ENCODE measurements around the gene AAK1.
A peak's percentile ranks its signal among the peaks of the same experiment; 100 is the strongest.

Gene AAK1

DNA sequence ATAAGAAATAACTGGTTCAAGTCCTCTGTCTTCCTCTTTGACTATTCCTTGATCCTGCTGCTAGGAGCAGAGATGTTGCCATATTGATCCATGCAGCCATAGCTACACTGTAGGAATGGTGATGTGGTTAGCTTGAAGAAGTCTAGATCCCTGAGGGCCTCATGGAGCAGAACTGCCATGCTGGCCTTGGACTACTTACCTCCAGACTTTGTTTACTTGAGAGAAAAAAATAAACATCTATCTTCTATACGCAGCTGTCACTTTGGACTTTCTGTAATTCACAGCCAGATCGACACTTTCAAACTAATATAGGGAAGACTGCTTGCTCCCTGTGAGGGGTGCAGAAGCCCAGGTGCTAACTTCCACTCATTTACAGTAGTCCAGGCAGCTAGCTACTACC is 121.8 kb downstream of the AAK1 start:
- DNase-seq, result no peak

DNA sequence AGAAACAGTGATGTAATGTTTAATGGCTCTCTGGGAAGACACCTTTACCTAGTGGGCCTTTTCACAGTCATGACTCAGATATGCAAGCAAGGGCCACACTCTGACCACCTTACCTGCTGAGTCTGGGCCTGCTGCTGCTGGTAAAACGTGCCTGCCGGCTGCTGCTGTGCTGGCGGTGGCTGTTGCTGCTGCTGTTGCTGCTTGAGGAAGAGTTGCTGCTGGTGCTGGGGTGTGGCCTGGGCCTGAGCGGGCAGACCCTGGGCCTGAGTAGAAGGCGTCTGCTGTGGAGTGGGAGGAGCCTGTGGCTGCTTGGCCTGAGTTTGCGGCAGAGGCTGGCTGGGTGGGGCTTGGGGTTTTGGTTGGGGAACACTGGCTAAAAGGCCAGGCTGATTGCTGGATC is 124.7 kb downstream of the AAK1 start:
- no peak for DNase-seq

DNA sequence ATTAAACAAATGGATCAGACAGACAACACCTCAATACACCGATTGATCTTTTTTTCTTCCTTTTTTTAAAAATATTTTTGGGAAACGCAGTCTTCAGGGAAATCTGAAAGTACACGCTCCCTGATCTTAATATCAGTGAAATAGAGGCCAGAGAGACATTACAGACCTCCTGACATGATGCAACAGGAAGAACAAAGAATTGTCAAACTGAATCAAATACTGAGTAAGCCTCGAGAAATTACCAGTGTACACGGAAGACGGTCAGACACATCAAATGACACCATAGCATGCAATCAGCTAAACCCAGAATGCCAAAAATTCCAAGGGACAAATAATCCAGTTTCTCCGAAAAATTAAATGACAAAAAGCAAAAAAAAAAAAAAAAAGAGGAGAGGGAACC is 126.1 kb downstream of the AAK1 start:
- no peak for DNase-seq

DNA sequence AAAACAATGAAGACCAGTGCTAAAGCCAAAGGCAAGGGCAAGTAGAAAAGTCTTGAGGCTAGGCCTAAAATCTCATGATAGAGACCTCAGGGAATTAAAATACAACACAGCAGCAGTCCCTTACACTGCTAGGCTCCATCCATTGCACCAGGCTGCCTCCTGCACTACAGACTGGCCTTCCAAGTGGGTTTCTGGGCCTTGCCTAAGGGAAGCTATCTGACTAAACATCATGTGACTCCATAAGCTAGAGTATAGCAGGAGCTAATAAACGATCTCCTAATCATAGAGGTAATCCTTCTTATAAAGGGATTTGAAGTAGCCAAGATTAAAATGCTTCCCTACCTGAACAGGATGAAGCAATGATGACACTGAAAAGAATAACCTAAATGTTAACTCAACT is 128.7 kb downstream of the AAK1 start:
- no peak for DNase-seq

DNA sequence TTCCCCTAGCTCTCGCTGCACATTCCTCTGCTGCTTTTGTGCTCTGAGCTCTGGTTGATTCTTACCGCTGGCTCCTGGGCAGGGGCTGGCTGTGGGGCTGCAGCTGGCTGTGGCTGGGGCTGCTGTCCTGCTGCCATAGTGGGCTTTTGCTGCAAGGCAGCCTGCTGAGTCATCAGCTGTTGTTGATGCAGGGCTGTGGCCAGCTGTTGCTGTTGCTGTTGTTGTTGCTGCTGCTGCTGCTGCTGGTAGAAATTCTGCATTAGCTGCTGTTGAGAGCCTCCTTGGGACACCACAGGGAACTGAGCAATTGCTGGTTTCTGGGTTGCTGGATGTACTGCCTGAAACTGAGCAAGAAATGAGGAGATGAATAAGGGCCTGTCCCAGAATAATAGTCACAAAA is 129.1 kb downstream of the AAK1 start:
- no peak for DNase-seq

DNA sequence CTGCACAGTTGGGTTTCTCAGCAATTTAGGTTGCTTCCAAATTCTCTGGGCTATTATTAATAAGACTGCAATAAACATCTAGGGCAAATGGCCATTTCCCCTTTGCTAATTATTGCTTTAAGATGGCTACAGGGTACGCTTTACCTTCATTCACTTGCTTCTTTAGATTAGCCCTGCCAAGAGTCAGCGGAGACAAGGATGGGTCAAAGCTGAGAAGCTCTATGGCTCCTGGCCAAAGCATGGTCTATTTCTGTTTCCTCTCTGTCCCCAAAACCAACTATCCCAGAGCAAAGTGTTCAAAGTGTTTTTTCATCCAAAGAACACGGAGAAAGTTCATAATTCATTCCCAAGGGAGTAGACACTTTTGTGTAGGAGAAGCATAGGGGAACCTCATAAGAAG is 131.1 kb downstream of the AAK1 start:
- DNase-seq, result no peak

DNA sequence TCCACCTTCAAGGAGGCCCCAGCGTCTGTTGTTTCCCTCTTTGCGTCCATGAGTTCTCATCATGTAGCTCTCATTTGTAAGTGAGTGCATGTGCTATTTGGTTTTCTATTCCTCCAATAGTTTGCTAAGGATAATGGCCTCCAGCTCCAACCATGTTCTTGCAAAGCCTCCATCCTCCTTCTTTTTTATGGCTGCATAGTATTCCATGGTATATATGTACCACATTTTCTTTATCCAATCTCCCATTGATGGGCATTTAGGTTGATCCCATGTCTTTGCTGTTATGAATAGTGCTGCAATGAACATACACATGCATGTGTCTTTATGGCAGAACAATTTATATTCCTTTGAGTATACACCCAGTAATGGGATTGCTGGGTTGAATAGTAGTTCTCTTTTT is 133.3 kb downstream of the AAK1 start:
- DNase-seq, result no peak

DNA sequence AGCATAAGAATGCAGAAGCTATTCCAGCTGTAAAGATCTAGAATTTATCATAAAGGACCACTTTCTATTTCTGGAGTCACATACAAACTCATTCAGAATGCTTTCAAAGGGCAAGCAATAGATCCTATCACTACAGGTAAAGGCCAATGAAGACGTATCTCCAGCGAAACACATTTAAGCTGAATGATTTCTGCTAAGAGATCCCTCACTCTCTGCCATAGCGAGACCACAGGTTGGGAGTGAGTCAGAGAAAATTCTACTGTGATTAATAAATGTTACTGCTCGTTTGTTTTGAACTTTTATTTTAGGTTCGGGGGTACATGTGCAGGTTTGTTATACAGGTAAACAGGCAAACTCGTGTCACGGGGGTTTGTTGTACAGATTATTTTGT is 133.8 kb downstream of the AAK1 start:
- no peak for DNase-seq

DNA sequence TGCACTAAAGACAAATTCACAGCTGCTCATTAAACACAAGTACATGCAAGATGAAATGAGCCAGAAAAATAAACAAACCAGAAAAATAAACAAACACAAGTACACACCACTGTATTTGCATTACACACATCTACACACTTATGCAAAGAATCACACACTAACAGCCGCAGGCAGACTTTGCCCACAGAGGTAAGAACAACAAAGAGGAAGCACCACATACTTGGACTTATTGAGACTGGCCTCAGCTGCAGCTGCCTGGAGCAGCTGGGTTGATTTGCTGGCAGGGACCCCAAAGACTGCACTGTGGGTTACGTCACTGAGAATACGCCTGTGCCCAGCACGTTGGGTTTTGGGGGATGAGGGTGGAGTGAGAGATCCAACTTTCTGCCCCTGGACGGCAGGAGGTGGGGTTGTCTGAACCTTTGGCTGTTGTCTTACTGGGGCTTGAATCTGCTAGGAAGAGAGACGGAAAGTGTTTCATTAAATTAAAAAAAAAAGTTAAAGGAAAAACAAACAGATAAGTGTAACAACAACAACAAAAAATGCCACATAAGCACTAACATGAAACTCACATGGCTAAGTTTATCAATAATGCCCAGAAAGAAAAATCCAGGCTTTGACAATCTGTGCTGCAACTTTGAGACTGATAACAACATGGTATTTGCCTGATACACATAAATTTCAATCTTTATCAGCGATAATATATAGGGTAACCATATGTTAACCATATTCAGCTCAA is 134.4 kb downstream of the AAK1 start:
- DNase-seq, result no peak

DNA sequence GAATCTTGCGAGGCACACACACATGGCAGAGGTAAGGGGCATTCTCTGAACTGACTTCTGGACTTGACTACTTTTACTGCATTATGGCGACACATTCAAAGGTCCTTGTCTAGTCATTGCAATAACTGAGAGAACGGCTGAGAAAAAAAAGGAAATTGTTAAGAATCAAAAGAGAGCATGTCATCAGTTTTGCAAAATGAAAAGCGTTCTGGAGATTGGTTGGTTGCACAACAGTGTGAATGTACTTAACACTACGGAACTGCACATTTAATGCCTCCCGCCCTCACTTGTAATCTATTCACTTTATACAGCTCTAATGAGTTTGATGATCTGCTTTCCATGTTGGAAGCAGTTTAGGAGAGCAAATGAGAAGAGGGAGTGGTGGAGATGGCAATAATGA is 137.8 kb downstream of the AAK1 start:
- no peak for DNase-seq

DNA sequence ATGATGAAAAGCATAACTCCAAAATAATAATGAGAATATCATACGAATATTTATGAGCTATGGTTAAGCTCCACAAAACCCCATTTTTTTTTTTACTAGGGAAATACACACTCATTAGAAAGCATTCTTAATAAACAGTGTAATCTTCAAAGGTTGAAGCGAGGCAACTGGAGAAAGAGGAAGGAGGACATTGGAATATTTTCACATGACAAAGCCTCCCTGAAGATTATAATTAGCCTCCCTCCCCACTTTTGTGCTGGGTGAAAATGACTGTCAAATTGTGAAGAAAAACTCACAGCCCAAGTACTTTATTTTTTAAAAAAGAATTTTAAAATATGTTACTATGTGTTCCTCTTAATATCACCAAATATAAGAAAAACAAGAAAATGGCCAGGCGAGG is 142.2 kb downstream of the AAK1 start:
- DNase-seq, result no peak

DNA sequence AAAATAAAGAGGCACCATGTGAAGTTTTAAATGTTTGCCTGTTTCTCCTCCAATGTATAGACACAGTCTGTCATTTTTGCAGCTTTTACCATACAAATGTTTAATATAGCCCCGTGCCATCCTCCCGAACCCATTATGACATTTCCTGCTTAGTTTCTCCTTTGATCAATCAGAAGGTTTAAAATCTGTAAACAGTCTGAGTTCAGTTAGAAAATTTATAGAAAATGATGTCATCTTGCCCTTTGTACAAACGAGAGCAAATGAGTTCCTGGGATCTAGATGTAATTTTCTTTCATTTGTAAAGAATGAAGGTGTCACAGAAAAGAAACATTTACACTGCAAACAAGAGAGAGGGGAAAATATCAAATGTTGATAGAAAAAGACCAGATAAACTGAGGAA is 143.6 kb downstream of the AAK1 start:
- peak; percentile 71 for DNase-seq

DNA sequence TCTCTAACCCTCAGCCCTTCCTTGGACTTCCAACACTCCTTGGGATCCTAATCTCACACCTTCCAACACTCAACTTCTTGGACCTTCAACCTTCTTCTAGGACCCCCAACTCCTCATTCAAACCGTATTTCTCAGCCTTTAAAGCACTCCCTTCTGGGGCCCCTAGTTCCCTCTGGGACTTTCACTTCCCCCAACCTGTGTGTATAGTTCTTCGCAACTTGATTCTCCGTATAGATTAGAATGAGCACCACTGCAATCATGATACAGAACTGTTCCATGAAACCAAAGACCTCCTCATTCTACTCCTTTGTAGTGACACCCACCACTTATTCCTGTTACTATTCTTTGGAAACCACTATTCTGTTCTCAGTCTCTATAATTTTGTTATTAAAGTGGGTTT is 144.3 kb downstream of the AAK1 start:
- no peak for DNase-seq

DNA sequence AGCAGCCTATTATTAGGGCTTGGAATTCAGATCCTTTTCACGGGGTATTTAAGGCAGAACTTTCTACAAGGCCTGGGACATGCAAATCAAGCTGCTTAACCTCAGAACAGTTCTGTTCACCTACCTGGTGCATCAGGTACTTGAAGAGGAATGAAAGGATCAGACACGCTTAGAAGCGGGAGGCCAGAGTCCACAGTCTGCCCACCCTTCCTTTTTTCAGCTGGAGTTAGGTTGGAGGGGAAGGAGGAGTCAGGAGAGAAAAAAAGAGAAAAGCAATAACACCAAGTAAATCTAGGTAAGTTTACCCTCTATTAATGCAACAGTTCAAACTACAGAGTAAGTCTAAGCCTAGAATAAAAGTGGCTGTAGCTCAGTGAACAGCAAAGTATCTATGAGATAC is 147.7 kb downstream of the AAK1 start:
- DNase-seq, result no peak

DNA sequence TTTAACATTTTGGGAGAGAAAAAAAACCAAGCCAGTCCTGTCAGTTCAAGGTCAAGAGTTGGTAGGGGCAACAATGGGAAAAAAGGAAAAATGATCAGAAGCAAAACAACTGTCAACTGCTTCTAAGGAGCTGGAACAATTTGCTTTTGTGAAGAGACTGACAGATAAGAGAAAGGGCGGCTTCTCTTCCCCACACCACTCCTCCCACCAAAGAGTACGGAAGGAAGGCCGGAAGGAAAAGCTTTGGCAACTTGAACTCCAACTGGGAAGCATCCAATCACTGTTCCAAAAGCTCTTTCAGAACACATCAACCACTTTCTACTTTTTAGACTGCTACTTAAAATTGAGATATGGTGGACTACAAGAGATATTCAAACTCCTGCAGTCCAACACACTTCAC is 148.5 kb downstream of the AAK1 start:
- DNase-seq, result no peak

DNA sequence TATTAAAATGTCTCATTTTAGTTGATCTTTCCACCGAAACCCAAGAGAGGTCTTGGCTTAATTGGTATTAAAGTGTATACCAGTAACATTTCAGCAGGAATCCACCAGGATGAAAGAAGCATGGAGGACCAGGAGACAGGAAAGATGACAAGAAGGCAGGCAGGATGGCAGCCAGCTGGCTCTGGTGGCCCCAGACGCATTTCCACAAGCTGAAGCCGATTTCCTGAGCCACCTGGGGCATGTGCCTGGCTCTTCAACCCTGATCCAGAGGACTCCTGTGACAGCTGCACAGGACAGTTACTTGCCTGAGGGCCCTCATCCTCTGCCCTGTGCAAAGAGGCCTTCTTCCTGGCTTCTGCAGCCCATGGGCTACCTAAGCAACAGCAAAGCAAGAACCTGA is 149.4 kb downstream of the AAK1 start:
- DNase-seq, result no peak

DNA sequence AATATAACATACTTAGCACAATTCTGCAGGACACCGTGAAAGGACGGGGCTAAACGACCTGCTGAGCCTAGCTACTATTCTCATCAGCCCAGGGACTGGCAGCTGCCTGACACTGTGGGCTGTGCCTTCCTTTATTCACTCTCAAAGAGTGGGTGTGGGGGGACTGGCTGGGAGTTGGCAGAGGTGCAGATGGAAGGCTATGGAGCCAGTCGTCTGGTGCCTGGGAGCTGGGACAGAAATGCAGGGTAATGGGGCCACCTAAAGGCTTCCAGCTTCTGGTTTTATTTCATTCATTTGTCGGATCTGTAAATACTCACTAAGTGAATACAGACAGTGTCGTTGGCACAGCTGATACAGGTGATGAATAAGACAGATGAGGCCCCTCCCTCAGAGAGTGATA is 150.3 kb downstream of the AAK1 start:
- peak; percentile 5 for DNase-seq

DNA sequence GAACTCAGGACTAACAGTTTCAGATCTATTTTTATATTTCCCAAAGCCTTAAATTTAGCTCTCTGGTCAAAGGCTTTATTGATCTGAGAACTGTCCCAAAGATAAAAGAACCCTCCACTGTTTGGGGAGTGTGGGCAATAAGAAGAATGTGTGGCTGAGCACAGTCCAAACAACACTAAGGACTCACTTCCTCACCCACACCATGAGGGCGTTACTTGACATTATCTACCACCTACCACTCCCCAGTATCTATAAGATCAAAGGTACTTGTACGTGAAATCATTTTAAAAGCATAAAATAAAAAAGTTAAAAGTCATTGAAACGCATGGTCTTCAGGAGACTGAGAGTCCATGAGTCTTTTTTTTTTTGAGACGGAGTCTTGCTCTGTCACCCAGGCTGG is 151.7 kb downstream of the AAK1 start:
- no peak for DNase-seq

DNA sequence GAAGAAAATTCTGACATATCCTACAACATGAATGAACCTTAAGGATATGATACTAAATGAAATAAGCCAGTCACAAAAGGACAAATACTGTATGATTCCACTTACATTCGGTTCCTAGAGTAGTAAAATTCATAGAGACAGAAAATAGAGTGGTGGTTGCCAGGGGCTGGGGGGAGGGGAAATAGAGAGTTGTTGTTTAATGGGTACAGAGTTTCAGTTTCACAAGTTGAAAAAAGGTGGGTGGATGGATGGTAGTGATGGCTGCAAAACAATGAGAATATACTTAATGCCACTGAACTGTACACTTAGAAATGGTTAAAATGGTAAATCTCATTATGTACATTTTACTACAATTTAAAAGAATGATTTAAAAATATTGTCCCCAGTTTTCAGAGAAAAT is 153.1 kb downstream of the AAK1 start:
- DNase-seq, result no peak

DNA sequence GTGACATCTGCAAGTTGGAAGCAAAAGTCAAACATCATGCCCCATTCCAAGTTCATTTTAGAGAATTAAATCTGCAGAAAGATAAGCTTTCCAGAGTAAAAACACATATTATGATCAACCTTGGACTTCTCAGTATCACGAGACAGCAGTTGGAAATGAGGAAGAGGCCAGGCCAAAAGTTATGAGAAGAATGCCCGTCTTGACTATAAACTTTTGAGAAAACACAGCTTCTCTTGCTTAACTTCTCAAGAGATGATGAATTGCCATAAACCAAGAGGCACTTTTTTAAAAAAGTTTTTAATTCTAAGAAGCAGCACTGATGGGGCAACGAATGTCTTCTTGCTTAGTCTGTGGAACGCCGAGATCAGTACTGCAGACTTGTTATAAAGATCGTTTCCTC is 153.7 kb downstream of the AAK1 start:
- DNase-seq, result no peak

DNA sequence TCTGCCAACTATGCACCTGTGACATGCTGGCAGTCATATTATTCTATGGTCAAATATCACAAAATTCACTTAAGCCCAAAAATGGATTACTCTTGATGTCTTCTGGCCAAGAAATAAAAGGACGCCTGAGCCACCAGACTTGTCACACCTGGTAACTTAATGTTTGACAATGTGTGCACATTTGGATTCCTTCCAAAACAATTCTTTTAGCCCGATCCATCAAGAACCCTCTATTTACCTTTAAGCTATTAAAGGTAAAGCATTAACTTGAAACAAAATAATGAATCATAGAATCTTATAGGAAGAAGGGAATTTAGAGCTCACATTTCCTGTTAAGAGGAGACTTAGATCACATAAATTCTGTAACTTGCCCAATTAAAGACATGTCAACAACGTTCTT is 159.8 kb downstream of the AAK1 start:
- peak; percentile 67 for DNase-seq

DNA sequence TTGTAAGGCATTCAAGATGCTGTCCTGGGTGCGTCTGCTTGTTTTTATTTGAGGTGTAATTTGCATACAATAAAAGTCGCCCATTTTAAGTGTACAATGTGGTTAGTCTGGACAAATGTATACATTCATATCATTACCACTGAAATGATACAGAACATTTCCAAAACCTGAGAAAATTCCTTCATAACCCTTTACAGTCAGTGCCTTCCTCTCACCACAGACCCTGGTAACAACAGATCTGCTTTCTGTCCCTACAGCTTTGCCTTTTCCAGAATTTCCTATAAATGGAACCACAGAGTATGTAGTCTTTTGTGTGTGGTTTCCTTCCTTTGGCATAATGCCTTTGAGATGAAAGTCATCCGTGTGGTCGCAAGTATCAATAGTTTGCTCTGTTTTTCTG is 160.5 kb downstream of the AAK1 start:
- DNase-seq, result no peak

DNA sequence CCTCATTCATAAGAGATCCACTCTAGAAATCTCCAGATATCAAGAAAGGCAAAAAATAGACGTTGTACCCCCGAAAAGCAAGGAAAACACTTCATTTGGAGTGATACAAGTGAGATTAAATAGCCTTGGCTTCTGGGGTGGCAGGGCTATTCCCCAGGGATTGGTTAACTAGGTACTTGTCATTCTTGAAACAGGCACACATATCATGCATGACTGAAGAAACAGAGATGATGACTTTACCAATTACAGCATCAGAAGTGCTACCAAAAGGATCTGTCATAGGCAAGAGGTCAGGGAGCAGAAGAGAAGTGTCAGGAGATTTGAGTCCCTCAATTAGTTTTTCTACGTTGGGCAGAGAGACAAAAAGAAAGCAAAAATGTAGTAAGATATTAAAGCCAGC is 161.1 kb downstream of the AAK1 start:
- DNase-seq, result no peak

DNA sequence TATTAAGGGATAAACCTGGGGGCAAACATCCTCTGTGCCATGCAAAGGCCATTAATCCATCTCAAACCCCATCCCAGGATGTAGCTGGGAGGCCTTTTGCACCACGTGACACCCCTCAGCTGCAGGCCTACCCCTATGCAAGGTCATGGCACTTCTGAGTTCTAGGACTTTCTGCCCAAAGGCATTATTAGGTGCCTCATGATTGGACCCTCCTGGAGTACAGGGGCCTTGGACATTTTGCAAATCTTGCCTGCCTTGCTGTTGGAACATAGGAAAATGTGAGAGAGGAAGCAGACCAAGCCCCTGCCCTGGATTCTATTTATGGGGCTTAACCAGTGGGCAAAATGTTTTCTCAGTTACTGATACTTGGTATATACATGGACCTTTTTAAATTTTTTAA is 162.1 kb downstream of the AAK1 start:
- DNase-seq, result no peak

DNA sequence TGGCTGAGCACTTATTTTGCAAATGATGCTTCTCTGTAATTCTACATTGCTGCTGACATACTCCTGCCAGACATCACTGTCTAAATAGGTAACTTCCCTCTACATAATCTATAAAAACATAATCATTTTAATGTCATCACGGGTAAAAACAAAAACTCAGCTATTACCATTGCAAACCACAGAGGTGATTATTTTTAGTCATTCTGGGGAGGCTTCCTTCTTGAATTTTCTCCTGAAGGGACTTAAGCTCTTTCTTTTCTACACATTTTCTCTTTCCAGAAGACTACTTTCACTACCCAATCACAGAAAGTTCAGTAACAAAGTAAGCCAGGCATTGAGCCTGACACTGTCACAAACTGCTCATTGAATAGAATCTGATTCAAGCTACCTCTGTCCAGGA is 165.9 kb downstream of the AAK1 start:
- DNase-seq, result no peak

DNA sequence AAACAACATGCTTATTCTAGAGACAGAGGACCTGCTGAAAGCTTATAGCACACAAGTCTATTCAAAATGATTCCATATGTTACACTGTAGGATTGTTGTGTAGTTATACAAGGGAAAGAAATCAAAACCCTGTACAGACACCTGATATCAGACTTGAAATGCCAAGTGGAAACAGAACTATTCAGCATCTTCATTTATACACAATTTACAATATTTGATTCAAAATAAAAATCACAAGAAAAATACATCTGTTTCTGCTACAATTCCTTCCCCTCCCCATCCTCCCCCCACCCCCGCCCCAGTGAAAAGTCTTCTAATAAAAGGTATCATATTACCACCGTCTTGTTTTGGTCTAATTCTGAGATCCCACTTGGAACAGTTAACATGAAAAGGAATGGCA is 168.9 kb downstream of the AAK1 start:
- no peak for DNase-seq

Data from NCI-H146 (cell line).